Ramos (cell line): ENCODE data around the gene NKX2-4.
"Not testable (repeated sequence)": the region's sequence is repeated elsewhere in the genome, so short reads cannot be mapped to it uniquely, and the experiment has no call there.

ENCODE experiments used
- in situ Hi-C: fragments of 300-500 bp; cut with MboI; formaldehyde crosslinking; loops from one replicate; pipeline ENCODE4 v1.14.3; 2022; ENCODE audit warnings: low sequenced_read_pairs; ENCODE audit not compliant: unreplicated experiment

The NKX2-4 gene

DNA sequence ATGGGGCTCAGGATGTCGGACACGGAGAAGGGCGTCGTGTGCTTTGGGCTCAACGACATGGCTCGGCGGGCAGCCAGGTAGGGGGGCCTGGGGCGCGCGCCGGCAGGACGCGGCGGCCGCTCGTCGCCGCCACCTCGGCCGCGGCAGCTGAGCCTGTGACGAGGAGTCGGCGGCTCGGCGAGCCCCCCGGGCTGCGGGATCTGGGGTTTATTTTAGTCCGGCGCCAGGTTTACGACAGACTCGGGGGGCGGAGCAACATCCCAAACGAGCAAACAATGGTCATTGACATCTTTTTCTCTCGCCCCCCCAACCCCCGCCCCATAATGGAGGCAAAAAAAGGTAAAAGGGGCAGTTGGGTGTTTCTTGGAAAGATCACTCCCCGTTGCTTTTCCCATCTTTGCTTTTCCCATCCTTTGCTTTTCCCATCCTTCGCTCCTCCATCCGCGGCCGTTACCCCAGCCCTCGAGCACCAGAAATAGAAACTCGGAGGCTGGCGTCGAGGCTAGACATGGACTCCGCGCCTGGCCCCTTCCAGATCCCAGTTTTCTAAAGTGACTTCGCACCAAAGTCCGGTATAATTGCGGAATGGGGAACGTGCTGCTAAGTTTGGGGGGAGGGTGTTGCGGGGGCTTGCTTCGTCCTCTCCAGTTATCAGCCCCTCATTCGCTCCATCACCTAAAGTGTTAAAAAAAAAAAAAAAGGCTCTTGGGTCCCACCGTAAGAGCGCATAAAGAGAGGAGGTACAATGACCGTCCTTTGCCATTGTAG, at the start of gene NKX2-4:
TSS of gene NKX2-4 (minus strand) at position 186 of the 768 bp plus-strand sequence. CDS start at position 59, 127 bp downstream.
- in situ Hi-C loops = no loop called here

GRCh38 chr20:21437816-21438215, 40.5 kb upstream of the NKX2-4 start:
- in situ Hi-C loops = no loop called here

DNA sequence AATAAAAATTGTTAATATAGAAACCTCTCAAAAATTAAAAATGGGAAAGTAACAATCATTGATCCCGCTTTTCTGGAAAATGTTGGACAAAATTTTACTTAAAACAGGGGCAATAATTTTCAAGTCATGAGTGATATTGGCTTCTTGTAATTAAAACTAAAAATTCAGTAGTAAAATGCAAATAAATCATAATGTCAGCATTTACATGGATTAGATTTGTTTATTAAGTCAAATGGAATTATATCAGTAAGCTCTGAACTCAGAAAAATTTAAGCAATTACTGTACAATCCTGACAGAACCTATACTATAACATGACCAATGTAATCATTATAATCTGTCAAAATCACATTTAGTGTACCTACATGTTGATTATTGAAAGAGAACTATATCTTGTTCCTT, 39.9 kb upstream of the NKX2-4 start:
- in situ Hi-C loops = no loop called here

DNA sequence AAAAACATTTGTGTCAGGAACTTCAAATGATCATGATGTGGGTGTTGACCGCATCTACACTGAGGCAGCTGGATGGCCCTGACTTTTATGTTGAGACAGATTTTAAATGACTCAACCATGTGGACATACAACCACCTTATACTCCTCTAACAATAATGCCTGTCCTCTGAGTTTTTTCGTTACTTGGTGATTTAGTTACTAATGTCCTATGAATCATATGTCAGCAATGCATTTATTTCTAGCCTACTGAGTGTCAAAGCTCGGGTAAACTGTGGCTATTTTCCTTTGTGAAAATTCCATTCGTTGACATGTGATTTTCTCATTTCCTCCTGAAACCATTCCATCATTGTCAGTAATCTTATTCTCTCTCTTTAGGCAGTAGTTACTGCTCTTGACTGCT, 38.9 kb upstream of the NKX2-4 start:
- in situ Hi-C loops = no loop called here

DNA sequence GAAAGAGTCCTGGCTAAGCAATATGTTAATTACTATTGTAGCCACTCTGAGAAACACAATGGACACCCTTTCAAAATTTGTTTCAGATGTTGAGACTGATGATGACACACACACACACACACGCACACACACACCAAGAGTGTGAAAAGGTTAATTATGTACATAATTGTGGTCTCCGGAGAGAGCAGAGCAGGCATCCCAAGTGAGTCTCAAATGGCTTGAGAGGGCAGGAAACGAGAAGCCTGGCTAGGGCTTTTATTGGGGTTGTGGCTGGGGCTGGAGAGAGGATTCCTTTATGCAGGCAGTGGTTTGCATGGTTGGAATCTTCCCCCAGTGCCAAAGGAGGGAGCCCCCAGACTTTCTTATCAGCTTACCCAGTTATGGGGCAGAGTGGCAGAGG, 38.2 kb upstream of the NKX2-4 start:
- in situ Hi-C loops = no loop called here

- in situ Hi-C loops = no loop called here
Observed at GRCh38 chr20:21433329-21433890, 36.1 kb upstream of the NKX2-4 start.

- in situ Hi-C loops = no loop called here
Observed at GRCh38 chr20:21432911-21433310, 35.6 kb upstream of the NKX2-4 start.

DNA sequence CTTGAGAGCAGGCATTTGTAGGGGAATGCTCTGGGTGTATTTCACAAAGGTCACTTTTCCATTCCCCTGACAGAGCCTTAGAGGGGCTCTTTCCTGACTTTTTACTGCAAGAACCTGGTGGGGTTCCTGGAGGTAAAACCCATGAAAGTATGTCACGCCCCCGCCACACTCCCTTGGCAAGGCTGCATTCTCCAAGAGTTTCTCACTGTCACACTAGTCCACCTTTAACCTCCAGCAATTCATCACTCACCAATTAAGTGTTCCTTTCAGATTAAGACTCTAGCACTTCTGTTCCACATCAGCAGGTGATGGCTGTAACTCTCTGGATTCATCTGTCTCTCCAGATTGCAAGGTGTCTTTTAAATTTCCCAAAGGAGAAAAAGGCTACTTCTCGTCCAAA, 32.7 kb upstream of the NKX2-4 start:
- in situ Hi-C loops = no loop called here

DNA sequence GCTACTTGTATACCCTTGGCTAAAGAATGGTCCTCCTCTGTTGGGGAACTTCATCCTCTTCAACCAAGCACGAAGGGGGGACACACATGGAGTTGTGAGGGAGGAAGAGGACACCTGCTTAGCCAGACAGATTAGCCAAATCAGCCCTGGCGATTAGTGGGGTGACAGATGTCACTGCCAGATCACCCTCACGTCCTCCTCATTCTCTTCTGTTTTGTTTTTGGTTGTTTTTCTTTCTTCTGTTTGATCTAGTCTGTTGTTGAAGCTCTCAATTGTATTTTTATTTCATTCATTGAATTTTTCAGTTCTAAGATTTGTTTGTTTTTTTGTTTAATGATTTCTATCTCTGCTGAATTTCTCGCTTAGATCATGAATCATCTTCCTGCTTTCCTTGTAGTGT, 27.5 kb upstream of the NKX2-4 start:
- in situ Hi-C loops = no loop called here

GRCh38 chr20:21423712-21424111, 26.4 kb upstream of the NKX2-4 start:
- in situ Hi-C loops = not testable (repeated sequence)

- in situ Hi-C loops = no loop called here
Observed at GRCh38 chr20:21421601-21422236, 24.4 kb upstream of the NKX2-4 start.

GRCh38 chr20:21419147-21419546, 21.8 kb upstream of the NKX2-4 start:
- in situ Hi-C loops = not testable (repeated sequence)

GRCh38 chr20:21413996-21414395, 16.7 kb upstream of the NKX2-4 start:
- in situ Hi-C loops = not testable (repeated sequence)

GRCh38 chr20:21411725-21412124, 14.4 kb upstream of the NKX2-4 start:
- in situ Hi-C loops = no loop called here

DNA sequence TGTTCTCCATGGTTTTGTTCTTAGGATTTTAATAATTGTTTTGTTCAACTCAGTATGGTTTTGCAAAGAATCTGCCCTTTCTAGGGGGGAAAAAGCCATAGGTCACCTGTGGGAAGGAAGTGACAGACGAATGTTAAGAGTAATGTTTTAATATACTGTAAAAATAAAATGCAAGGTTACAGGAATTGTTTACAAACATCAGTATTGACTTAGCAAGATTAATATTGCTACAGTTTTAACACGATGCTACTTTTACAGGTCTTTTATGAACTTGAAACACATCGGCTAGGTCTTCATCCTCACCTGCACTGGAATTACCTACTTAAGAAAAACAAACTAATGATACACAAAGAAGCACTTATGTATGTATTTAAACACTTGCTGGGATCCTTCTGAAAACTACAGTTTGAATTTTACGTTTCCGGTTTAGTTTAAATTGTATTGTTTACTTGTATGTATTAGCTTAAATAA, 1.7 kb upstream of the NKX2-4 start:
- in situ Hi-C loops = no loop called here

DNA sequence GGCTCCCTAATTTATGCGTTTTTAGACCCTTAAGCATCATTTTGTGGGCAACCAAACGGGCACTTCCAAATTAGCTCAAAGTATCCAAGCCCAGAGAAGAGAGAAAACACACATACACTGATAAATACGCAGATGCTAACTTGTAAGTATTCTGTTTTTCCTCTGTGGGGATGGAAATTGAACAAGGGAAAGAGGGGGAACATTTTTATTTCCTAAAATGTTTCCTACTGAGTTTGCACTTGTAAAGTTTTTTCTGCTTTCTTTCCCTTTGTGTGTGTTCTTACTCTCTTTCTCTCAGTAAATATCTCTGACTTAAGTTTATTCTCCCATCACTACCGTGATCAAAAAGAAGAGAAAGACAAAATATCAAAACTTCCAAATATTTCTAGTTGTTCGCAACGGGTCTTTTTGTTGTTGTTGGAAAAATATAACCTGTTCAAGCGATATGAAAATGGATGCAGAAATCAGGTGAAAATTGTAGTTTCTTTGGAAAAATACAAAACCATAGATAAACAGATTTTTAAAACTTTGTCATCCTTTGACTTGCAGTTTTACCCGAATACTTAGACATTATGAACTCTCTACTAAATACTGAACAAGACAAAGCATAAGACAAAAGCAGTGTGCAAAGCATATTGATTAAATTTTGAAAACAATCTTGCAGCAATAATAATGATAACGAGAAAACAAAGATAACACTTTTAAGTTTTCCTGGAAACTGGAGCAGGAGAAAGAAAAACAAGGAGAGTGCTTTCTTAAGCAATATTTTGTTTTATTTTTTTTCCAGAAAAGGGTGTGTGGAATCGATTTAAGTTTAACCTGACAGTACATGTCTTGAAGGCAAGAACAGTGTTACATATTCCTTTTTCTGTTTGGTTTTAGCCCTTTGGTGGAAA, 1.0 kb upstream of the NKX2-4 start:
- in situ Hi-C loops = no loop called here

DNA sequence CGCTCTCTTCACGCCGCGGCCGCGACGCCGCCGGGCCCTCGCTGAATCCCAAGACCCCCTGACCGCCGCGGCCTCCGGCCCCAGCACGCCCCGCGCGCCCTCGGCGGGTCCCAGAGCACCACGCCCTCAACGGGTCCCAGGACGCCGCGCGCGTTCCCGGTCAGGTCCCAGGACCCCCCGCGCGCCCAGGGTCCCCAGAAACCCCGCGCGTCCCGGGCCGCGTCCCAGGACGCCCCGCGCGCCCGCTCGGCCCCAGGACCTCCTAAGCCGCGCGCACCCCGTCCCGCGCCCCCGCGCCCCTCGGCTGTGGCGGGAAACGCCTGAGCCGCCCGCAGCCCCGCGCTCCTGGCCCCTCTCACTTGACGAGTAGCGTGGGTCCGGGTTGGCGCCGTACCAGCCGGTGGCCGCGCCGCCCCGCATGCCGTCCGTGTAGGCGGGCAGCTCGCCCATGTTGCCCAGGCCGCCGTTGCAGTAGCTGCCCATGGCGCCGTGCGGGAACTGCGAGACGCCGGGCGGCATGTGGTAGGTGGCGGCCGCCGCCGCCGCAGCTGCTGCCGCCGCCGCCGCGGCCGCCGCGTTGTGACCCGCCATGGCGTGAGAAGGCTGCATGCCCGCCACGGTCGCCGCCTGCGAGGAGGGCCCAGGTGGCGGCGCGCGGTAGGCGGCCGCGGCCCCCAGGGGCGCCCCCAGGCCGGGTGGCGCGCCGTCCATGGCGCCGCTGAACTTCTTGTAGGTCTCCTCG, 556 bp downstream of the NKX2-4 start:
- in situ Hi-C loops = no loop called here

- in situ Hi-C loops = no loop called here
Observed at GRCh38 chr20:21395666-21396598, 1.4 kb downstream of the NKX2-4 start.
